Suprapubic skin (tissue), 3 donors: ENCODE results near the gene PHEX.

Experiments used
- EP300 ChIP-seq: sonication (generic); formaldehyde crosslinking; IDR thresholded peaks from one replicate; pipeline ENCODE4 v1.6.1; 2017; ENCODE audit warnings: antibody characterized with exemption
- TF ChIP-seq, protein P1 (sequence below), 2 donors: fragments of 200-600 bp in 1 of 2; fragments of 450-650 bp in 1 of 2; sonication (generic) in 1 of 2; IDR thresholded peaks; one replicate each; pipeline ENCODE4 v1.5.1; 2016 to 2019; ENCODE audit warnings: antibody characterized with exemption in 2 of 2, mild to moderate bottlenecking in 1 of 2, moderate library complexity in 1 of 2

DNA sequence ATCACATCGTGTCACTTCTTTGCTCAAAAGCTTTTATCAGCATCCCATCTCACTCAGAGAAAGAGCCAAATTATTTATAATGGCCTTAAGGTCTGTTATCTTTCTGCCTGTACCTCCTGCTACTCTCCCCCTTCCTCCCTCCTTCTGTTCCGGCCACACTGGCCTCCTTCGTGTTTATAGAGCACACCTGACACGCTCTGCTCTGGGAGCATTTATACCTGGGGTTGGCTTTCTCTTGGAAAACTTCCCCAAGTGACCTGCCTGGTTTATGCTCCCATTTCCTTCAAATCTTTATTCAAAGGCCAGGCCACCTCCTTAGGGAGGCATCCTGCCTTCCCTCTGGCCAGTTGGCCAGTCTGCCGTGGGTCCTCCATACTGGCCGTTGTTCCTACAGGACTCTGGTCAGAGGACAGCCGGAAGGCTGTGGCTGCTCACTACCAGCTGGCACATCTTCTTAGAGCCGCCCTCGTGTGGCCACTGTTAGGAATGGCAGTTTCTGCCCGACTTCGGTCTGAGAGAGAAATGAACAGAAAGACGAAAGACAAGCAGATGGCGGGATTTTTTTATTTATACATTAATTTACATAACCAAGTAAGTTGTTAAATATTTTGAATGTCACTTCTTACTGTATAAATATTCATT lies 160.4 kb downstream of the PHEX start:
- TF ChIP-seq EP300 = no peak
- TF ChIP-seq, protein P1, sequence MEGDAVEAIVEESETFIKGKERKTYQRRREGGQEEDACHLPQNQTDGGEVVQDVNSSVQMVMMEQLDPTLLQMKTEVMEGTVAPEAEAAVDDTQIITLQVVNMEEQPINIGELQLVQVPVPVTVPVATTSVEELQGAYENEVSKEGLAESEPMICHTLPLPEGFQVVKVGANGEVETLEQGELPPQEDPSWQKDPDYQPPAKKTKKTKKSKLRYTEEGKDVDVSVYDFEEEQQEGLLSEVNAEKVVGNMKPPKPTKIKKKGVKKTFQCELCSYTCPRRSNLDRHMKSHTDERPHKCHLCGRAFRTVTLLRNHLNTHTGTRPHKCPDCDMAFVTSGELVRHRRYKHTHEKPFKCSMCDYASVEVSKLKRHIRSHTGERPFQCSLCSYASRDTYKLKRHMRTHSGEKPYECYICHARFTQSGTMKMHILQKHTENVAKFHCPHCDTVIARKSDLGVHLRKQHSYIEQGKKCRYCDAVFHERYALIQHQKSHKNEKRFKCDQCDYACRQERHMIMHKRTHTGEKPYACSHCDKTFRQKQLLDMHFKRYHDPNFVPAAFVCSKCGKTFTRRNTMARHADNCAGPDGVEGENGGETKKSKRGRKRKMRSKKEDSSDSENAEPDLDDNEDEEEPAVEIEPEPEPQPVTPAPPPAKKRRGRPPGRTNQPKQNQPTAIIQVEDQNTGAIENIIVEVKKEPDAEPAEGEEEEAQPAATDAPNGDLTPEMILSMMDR (IDR thresholded peaks at IDR 0.05) = peak; percentile 51 to 57
